ENCODE data around the gene PHACTR1. TPM values are rescaled to one million over a fixed set of nuclear protein-coding genes. Genes with fewer than 3 reads are reported as not detected.

The PHACTR1 gene
- total and polyA plus RNA-seq, 2 donors (not counting 1 experiment from before 2014, with no cell fraction given), result 0.60 to 1.2 TPM

DNA sequence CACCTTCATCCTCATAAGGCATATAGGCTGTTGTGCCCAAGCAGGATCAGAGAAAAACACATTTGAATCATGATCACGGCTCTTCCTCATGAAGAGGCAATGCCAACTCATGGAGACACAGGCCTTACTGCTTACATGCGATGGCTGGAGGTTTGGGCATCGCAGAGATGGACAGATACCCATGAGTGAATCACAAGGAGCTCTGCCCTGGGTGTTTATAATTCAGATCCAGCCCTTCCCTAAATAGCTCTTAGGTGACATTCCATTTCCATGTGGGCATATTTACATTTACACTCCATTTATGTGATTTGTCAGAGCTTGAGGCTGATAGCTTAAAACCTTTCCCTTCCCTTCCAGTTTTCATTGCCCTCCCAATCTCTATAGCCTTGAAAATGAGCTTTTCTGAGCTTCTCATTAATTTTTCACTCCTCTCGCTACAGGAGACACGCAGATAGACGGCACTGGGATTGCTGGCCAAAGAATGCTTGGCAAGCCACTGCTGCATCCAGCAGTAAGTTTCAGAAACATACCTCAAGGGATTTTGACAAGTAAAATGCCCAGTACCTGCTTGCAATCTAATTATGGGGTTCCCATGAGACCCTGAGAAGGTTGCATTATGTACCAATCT is 362.6 kb downstream of the PHACTR1 start:
- H4K20me1 ChIP-seq (ENCODE audit: control insufficient read depth, extremely low read depth, insufficient read depth, low read length), result no peaks in the 10 kb centered on the region
- H3K36me3 ChIP-seq (ENCODE audit: control insufficient read depth, insufficient read depth, low read length), result no peaks in the 10 kb centered on the region
- no peak overlapping the region for H3K4me2 ChIP-seq (ENCODE audit: extremely low read depth, insufficient read depth, low read length)
- peak in 1 of 2 donors; percentile 12 for DNase-seq (ENCODE audit: low read depth in 2 of 2)
- no peaks in the 10 kb centered on the region for H3K79me2 ChIP-seq (ENCODE audit: control insufficient read depth, insufficient read depth, low read length)
- TF ChIP-seq, protein P1, sequence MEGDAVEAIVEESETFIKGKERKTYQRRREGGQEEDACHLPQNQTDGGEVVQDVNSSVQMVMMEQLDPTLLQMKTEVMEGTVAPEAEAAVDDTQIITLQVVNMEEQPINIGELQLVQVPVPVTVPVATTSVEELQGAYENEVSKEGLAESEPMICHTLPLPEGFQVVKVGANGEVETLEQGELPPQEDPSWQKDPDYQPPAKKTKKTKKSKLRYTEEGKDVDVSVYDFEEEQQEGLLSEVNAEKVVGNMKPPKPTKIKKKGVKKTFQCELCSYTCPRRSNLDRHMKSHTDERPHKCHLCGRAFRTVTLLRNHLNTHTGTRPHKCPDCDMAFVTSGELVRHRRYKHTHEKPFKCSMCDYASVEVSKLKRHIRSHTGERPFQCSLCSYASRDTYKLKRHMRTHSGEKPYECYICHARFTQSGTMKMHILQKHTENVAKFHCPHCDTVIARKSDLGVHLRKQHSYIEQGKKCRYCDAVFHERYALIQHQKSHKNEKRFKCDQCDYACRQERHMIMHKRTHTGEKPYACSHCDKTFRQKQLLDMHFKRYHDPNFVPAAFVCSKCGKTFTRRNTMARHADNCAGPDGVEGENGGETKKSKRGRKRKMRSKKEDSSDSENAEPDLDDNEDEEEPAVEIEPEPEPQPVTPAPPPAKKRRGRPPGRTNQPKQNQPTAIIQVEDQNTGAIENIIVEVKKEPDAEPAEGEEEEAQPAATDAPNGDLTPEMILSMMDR (conservative IDR thresholded peaks at IDR 0.05 in 1 of 2, IDR thresholded peaks at IDR 0.05 in 1 of 2; ENCODE audit: low read depth in 1 of 2, low read length in 2 of 2), result no peak
- TF ChIP-seq EZH2 (IDR thresholded peaks at IDR 0.05; ENCODE audit: low read length, missing control alignments), result no peak
- H3K9ac ChIP-seq (ENCODE audit: insufficient read depth, low read length), result no peak overlapping the region
- no peak overlapping the region for H2AFZ ChIP-seq (ENCODE audit: low read length)
- no peaks in the 10 kb centered on the region for H3K4me1 ChIP-seq (ENCODE audit: control insufficient read depth, extremely low read depth, insufficient read depth, low read length)
- H3K9me3 ChIP-seq (ENCODE audit: control insufficient read depth, insufficient read depth, low read depth, low read length), result no peaks in the 10 kb centered on the region
- no peaks in the 10 kb centered on the region for H3K27me3 ChIP-seq (ENCODE audit: control insufficient read depth, insufficient read depth, low read length)
- no peak overlapping the region for H3K4me3 ChIP-seq (replicated peaks in 1 of 4; ENCODE audit: control extremely low read depth in 1 of 4, insufficient read depth in 1 of 4, low read depth in 3 of 4, low read length in 4 of 4)
- no peak overlapping the region for H3K27ac ChIP-seq (ENCODE audit: insufficient read depth, low read length)

DNA sequence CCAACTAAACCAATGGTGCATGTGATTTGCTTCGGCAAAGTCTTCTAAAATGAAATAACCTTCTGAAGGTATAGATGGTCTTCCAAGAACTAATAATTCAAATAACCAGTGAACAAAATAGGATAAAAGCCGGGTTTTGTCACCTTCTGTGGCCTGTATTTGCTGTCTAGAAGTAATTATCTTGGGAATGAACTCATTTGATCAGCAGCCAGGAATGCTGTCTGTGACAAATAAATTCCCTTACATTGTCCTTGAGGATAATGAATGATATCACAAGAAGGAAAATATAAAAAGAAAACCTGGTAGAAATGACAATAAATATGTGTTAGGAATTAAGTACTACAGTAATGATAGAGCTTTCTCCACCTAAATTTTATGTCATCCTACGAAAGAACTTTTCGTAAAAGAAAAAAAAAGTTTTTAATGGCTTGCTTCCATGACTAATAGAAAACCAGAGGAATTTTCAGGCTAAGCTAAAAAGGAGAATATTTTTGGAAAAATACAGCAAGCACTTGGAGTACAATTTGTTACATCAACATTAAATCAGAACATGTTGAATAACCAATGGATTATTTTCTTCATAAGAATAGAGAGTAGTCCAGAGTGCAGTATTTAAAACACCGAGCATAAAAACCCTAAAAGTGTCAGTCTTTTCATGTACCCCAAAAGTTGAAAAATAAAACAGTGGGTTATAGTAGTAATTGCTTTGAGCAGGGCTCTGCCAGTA is 364.1 kb downstream of the PHACTR1 start:
- no peak overlapping the region for H3K4me3 ChIP-seq (replicated peaks in 1 of 4; ENCODE audit: control extremely low read depth in 1 of 4, insufficient read depth in 1 of 4, low read depth in 3 of 4, low read length in 4 of 4)
- H3K27me3 ChIP-seq (ENCODE audit: control insufficient read depth, insufficient read depth, low read length), result no peaks in the 10 kb centered on the region
- H3K36me3 ChIP-seq (ENCODE audit: control insufficient read depth, insufficient read depth, low read length), result no peaks in the 10 kb centered on the region
- H3K79me2 ChIP-seq (ENCODE audit: control insufficient read depth, insufficient read depth, low read length), result no peaks in the 10 kb centered on the region
- H4K20me1 ChIP-seq (ENCODE audit: control insufficient read depth, extremely low read depth, insufficient read depth, low read length), result no peaks in the 10 kb centered on the region
- no peak overlapping the region for H3K9ac ChIP-seq (ENCODE audit: insufficient read depth, low read length)
- no peaks in the 10 kb centered on the region for H3K9me3 ChIP-seq (ENCODE audit: control insufficient read depth, insufficient read depth, low read depth, low read length)
- H3K27ac ChIP-seq (ENCODE audit: insufficient read depth, low read length), result no peak overlapping the region
- no peak for DNase-seq (ENCODE audit: low read depth in 2 of 2)
- TF ChIP-seq, protein P1 (conservative IDR thresholded peaks at IDR 0.05 in 1 of 2, IDR thresholded peaks at IDR 0.05 in 1 of 2; ENCODE audit: low read depth in 1 of 2, low read length in 2 of 2), result no peak
- TF ChIP-seq EZH2 (IDR thresholded peaks at IDR 0.05; ENCODE audit: low read length, missing control alignments), result no peak
- H3K4me1 ChIP-seq (ENCODE audit: control insufficient read depth, extremely low read depth, insufficient read depth, low read length), result no peaks in the 10 kb centered on the region
- no peak overlapping the region for H3K4me2 ChIP-seq (ENCODE audit: extremely low read depth, insufficient read depth, low read length)
- no peak overlapping the region for H2AFZ ChIP-seq (ENCODE audit: low read length)

DNA sequence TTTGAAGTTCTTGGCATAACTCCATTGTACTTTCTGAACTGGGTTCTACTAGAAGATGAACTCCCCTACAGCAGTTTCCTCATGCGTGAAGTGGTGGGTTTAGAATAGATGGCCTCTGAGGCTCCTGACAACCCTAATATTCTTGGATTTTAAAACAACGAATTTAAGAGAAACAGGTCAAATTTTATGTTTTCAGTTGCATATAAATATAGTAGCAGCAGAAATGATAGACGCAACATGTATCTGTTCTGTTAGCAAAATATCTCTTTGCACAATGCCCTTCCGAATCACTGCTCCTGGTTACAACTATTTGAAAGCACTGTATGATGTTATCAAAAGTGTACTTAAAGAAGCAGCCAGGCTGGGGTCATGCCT is 364.6 kb downstream of the PHACTR1 start:
- Histone ChIP-seq H3K79me2 (ENCODE audit: control insufficient read depth, insufficient read depth, low read length) (no peaks in the 10 kb centered on the region), H3K27ac (ENCODE audit: insufficient read depth, low read length) (no peak overlapping the region), H3K4me3 (replicated peaks in 1 of 4; ENCODE audit: control extremely low read depth in 1 of 4, insufficient read depth in 1 of 4, low read depth in 3 of 4, low read length in 4 of 4) (no peak overlapping the region), H3K27me3 (ENCODE audit: control insufficient read depth, insufficient read depth, low read length) (no peaks in the 10 kb centered on the region), H2AFZ (ENCODE audit: low read length) (no peak overlapping the region), H3K9me3 (ENCODE audit: control insufficient read depth, insufficient read depth, low read depth, low read length) (no peaks in the 10 kb centered on the region), H3K4me1 (ENCODE audit: control insufficient read depth, extremely low read depth, insufficient read depth, low read length) (no peaks in the 10 kb centered on the region), H3K36me3 (ENCODE audit: control insufficient read depth, insufficient read depth, low read length) (no peaks in the 10 kb centered on the region), H3K9ac (ENCODE audit: insufficient read depth, low read length) (no peak overlapping the region), H3K4me2 (ENCODE audit: extremely low read depth, insufficient read depth, low read length) (no peak overlapping the region), H4K20me1 (ENCODE audit: control insufficient read depth, extremely low read depth, insufficient read depth, low read length) (no peaks in the 10 kb centered on the region)
- TF ChIP-seq, protein P1 (conservative IDR thresholded peaks at IDR 0.05 in 1 of 2, IDR thresholded peaks at IDR 0.05 in 1 of 2; ENCODE audit: low read depth in 1 of 2, low read length in 2 of 2), result no peak
- no peak for TF ChIP-seq EZH2 (IDR thresholded peaks at IDR 0.05; ENCODE audit: low read length, missing control alignments)
- DNase-seq (ENCODE audit: low read depth in 2 of 2), result no peak

All from fibroblast of lung (primary cell).